K562 (cell line): ENCODE measurements around the gene CTBP2. TPM values are rescaled to one million over a fixed set of nuclear protein-coding genes. Genes with fewer than 3 reads are reported as not detected.
A peak's percentile ranks its signal among the peaks of the same experiment; 100 is the strongest.

ENCODE experiments used
- ATAC-seq: fragments of 200-7000 bp; cut with Tn5 transposase; 3 replicates; pipeline ENCODE4 v1.9.1; 2020; ENCODE audit warnings: moderate library complexity
- BruUV-seq: library from RNA; stranded (reverse); fragments of 400-500 nt; replicated peaks from 2 replicates; lab custom pipeline; 2021; lab: Mats Ljungman, UMichigan
- CTCF ChIA-PET: fragments of 300-600 bp; formaldehyde crosslinking; extraction: SDS; loops from one replicate; lab custom pipeline; 2021; ENCODE audit warnings: low intra/inter-chr PET ratio; lab: Yijun Ruan, JAX
- POLR2A ChIA-PET: fragments of 300-600, 350-650 bp; sonication (Branson Sonifier 250); formaldehyde crosslinking; extraction: SDS; loops from one replicate; lab custom pipeline; 2021; ENCODE audit warnings: antibody characterized with exemption, inconsistent platforms; lab: Yijun Ruan, JAX
- DNase-seq, 4 experiments: peaks; one replicate each; pipeline versions ENCODE4 v3.0.0 to v3.0.0-alpha.2; 2011 to 2018; ENCODE audit warnings: low spot score in 3 of 4, mixed read lengths in 3 of 4; ENCODE audit errors: extremely low read depth in 1 of 4
- FAIRE-seq: peaks from 2 replicates; lab custom pipeline; 2011; peaks lifted over from hg19 to GRCh38; lab: Jason Lieb, UNC
- H2AFZ ChIP-seq: 2 replicates; pipeline ENCODE4 v1.6.0; 2011; ENCODE audit warnings: low read depth, low read length, control low read depth, inconsistent platforms
- H3K27ac ChIP-seq: fragments of 200-600 bp; 3 replicates; pipeline ENCODE4 v1.8.0; 2011; ENCODE audit warnings: low read depth, mild to moderate bottlenecking, control low read depth, inconsistent platforms, low read length, moderate library complexity, mixed read lengths; ENCODE audit errors: extremely low read depth
- H3K27me3 ChIP-seq, 2 experiments: fragments of 300-600 bp in 1 of 2; 2 replicates in 1 of 2; 3 replicates in 1 of 2; pipeline versions ENCODE4 v1.6.0 to v1.8.0; 2011; ENCODE audit warnings: inconsistent platforms in 2 of 2, low read length in 2 of 2, mild to moderate bottlenecking in 1 of 2, mixed read lengths in 1 of 2, moderate library complexity in 1 of 2; ENCODE audit not compliant: control insufficient read depth in 2 of 2, insufficient read depth in 2 of 2
- H3K36me3 ChIP-seq: fragments of 300-600 bp; 3 replicates; pipeline ENCODE4 v1.8.0; 2011; ENCODE audit warnings: mild to moderate bottlenecking, low read length, inconsistent platforms; ENCODE audit not compliant: control insufficient read depth, insufficient read depth
- H3K4me1 ChIP-seq, 2 experiments: fragments of 200-600 bp in 1 of 2; replicated peaks in 1 of 2; 2 replicates in 1 of 2; 3 replicates in 1 of 2; pipeline versions ENCODE4 v1.5.1 to v1.8.0; 2011; ENCODE audit warnings: inconsistent platforms in 2 of 2, low read length in 2 of 2, mild to moderate bottlenecking in 1 of 2, mixed read lengths in 1 of 2, moderate library complexity in 1 of 2; ENCODE audit not compliant: control insufficient read depth in 2 of 2, insufficient read depth in 2 of 2
- H3K4me2 ChIP-seq: 2 replicates; pipeline ENCODE4 v1.6.1; 2011; ENCODE audit warnings: low read length, control low read depth, inconsistent platforms, mixed read lengths; ENCODE audit not compliant: insufficient read depth
- H3K4me3 ChIP-seq: fragments of 200-600 bp; sonication (generic), shearing (Covaris generic); 2 replicates; pipeline ENCODE4 v1.5.1; 2016; ENCODE audit warnings: control low read depth, inconsistent platforms
- H3K79me2 ChIP-seq: fragments of 200-600 bp; 3 replicates; pipeline ENCODE4 v1.8.0; 2011; ENCODE audit warnings: low read length, inconsistent platforms; ENCODE audit not compliant: control insufficient read depth, insufficient read depth
- H3K9ac ChIP-seq, 2 experiments: 2 replicates each; pipeline versions ENCODE4 v1.6.0 to v1.6.1; 2011; ENCODE audit warnings: low read depth in 2 of 2, low read length in 2 of 2, control low read depth in 1 of 2, inconsistent platforms in 1 of 2, mild to moderate bottlenecking in 1 of 2, mixed read lengths in 1 of 2; ENCODE audit not compliant: insufficient read depth in 1 of 2
- H3K9me1 ChIP-seq: one replicate; pipeline ENCODE4 v1.6.0; 2011; ENCODE audit warnings: inconsistent platforms, mild to moderate bottlenecking, low read length, moderate library complexity; ENCODE audit not compliant: control insufficient read depth, insufficient read depth
- H3K9me3 ChIP-seq: replicated peaks from 2 replicates; pipeline ENCODE4 v1.5.1; 2011; ENCODE audit warnings: low read depth, low read length, inconsistent platforms; ENCODE audit not compliant: control insufficient read depth, insufficient read depth
- H4K20me1 ChIP-seq: replicated peaks from 2 replicates; pipeline ENCODE4 v1.6.1; 2011; ENCODE audit warnings: low read length, inconsistent platforms, mixed read lengths; ENCODE audit not compliant: control insufficient read depth, insufficient read depth
- MCM5 ChIP-seq: fragments of 450-650 bp; IDR thresholded peaks from 2 replicates; pipeline ENCODE4 v1.6.1; 2016; ENCODE audit warnings: low read depth
- NCOR1 ChIP-seq: fragments of 450-650 bp; IDR thresholded peaks from 2 replicates; pipeline ENCODE4 v1.6.1; 2016; ENCODE audit warnings: mild to moderate bottlenecking, moderate library complexity
- ZNF280A ChIP-seq: fragments of 450-650 bp; IDR thresholded peaks from 2 replicates; pipeline ENCODE4 v1.6.1; 2018; ENCODE audit warnings: mild to moderate bottlenecking, low read depth; ENCODE audit not compliant: partially characterized antibody
- ZNF3 ChIP-seq: fragments of 250-450 bp; sonication (Bioruptor Pico); IDR thresholded peaks from 2 replicates; pipeline ENCODE4 v1.5.0; 2021; ENCODE audit warnings: mild to moderate bottlenecking, moderate library complexity
- ZNF384 ChIP-seq: IDR thresholded peaks from 2 replicates; pipeline ENCODE4 v1.6.1; 2012; ENCODE audit warnings: low read depth, low read length, improper control_type of control experiment
- WGBS: fragments of 100-300 bp; shearing (Covaris generic); methylation state at CpG from one replicate; pipeline ENCODE4 v1.1.6; 2016; ENCODE audit warnings: low coverage, mixed read lengths; ENCODE audit not compliant: insufficient coverage; ENCODE audit errors: missing lambda C conversion rate; 5-methylcytosine and 5-hydroxymethylcytosine counted together
- in situ Hi-C: fragments of 300-500 bp; cut with MboI; formaldehyde crosslinking; loops from 4 replicates; pipeline ENCODE4 v1.15.0; 2018; ENCODE audit warnings: inconsistent platforms, mixed read lengths
- intact Hi-C: fragments of 100-400 bp; cut with micrococcal nuclease; formaldehyde crosslinking; loops from 2 replicates; pipeline ENCODE4 v1.14.2; 2022
- polyA plus RNA-seq, 8 experiments: library from polyadenylated mRNA; depleted of rRNA in 4 of 8; stranded (reverse) in 5 of 8; unstranded in 3 of 8; fragments of >200 nt; fragmentation: Nextera tagmentation in 2 of 8; fragmentation: Illumina TruSeq in 1 of 8; extraction: Ambion mirVana in 2 of 8; extraction: Trizol in 1 of 8; gene quantifications; 2 replicates each; pipeline versions ENCODE4 v1.2.1 to v1.2.3, GENCODE V29; 2011 to 2014; ENCODE audit warnings: inconsistent platforms in 1 of 8, missing spikeins in 1 of 8
- total RNA-seq, 7 experiments: library from RNA; depleted of rRNA in 6 of 7; stranded (reverse); fragments of >200 nt in 6 of 7; fragmentation: Illumina TruSeq in 2 of 7; extraction: Trizol in 2 of 7; gene quantifications; 2 replicates each; pipeline versions ENCODE4 v1.2.1 to v1.2.3, GENCODE V29; 2011 to 2021; ENCODE audit warnings: low replicate concordance in 1 of 7

The CTBP2 gene
- total and polyA plus RNA-seq, 9 of the 15 experiments (the other 6 are each of a cell fraction or from before 2014, with no cell fraction given), result 1.3 to 8.8 (median 5.1) TPM

- ATAC-seq, result no peak
- WGBS, result 78% methylated on average over 5 of the region's 5 CpGs
- Histone ChIP-seq H3K4me1 (peaks cover 27 to 28% of the 10 kb centered on the region in 2 experiments), H3K4me2 (no peak overlapping the region), H3K4me3 (no peak overlapping the region), H3K9me3 (no peaks in the 10 kb centered on the region), H4K20me1 (peaks cover 17% of the 10 kb centered on the region), H3K79me2 (peaks cover 74% of the 10 kb centered on the region), H3K9ac (no peak overlapping the region), H3K36me3 (peaks cover 18% of the 10 kb centered on the region; the same call in 2 of the 3 replicates), H3K9me1 (peaks cover 8% of the 10 kb centered on the region), H3K27ac (no peak overlapping the region), H3K27me3 (no peaks in the 10 kb centered on the region), H2AFZ (no peak overlapping the region)
- FAIRE-seq, result no peak
- peak in 3 of 4 experiments; percentile 1 to 3 (median 2) for DNase-seq
- CTCF ChIA-PET, result no interaction called here
- in situ Hi-C loops (no loop called here), intact Hi-C loops (no loop called here)
- POLR2A ChIA-PET, result interaction anchor here (0.6 to 1.0 kb wide), 3 partner anchors 10 to 19 kb away, joined by 3 read pairs; no protein-coding TSS in a partner anchor
- TF ChIP-seq ZNF3 (CRISPR knock-in tag), result no peak
- no peak for TF ChIP-seq ZNF384
- no peak for TF ChIP-seq MCM5
- no peak for TF ChIP-seq ZNF280A
- no peak for TF ChIP-seq NCOR1
- no TSS peak for BruUV-seq
Observed at GRCh38 chr10:125055446-125055845, 104.9 kb downstream of the CTBP2 start.
